Activated naive CD8-positive, alpha-beta T cell treated with anti-CD3 and anti-CD28 coated beads for 36 hours (primary cell): Measurements from ENCODE around the gene SCN11A. TPM values are rescaled to one million over a fixed set of nuclear protein-coding genes. Genes with fewer than 3 reads are reported as not detected.
"Not testable (repeated sequence)": the region's sequence is repeated elsewhere in the genome, so short reads cannot be mapped to it uniquely, and the experiment has no call there.

ENCODE experiments used
- DNase-seq: peaks from one replicate; pipeline ENCODE4 v3.0.0; 2021
- H3K27ac Mint-ChIP-seq: one replicate; pipeline ENCODE4 v1.8.0; 2022; ENCODE audit warnings: mild to moderate bottlenecking, moderate library complexity, mixed read lengths
- H3K27me3 Mint-ChIP-seq: one replicate; pipeline ENCODE4 v1.8.0; 2022; ENCODE audit warnings: mild to moderate bottlenecking, mixed read lengths
- H3K36me3 Mint-ChIP-seq: one replicate; pipeline ENCODE4 v1.8.0; 2021; ENCODE audit warnings: mild to moderate bottlenecking, mixed read lengths
- H3K4me1 Mint-ChIP-seq: one replicate; pipeline ENCODE4 v1.8.0; 2021; ENCODE audit warnings: mixed read lengths
- H3K4me3 Mint-ChIP-seq: one replicate; pipeline ENCODE4 v1.8.0; 2022; ENCODE audit warnings: mild to moderate bottlenecking, moderate library complexity, mixed read lengths
- H3K9me3 Mint-ChIP-seq: one replicate; pipeline ENCODE4 v1.8.0; 2022; ENCODE audit warnings: mixed read lengths
- total RNA-seq, 2 experiments: library from RNA; stranded (reverse); gene quantifications; one replicate each; pipeline ENCODE4 v1.2.3, GENCODE V29; 2021

Gene SCN11A
- total RNA-seq, 2 experiments from 2014 or later: 0.08 to 0.12 TPM

DNA sequence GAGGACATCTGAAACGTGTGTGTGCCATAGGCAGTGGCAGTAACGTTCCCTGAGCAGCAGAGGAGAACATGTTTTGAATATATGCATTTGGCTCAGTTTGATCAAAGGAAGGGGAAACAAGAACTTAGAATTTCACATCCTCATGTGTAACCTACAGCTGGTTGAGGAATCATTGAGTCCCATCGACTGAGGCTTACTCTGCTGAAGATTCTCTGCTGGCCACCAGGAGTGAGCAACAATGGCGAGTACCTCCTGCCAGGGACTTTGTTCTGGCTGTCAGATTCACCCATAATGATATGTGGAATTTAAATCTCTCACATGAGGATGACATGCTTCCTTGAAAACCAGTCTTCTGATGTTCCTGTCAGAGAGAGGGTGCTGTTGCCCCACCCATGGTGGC is 34.4 kb upstream of the SCN11A start:
- Mint-ChIP-seq H3K36me3 (peaks cover 16% of the 10 kb centered on the region), H3K9me3 (no peaks in the 10 kb centered on the region), H3K4me3 (no peak overlapping the region), H3K4me1 (peaks cover 24% of the 10 kb centered on the region), H3K27me3 (no peaks in the 10 kb centered on the region), H3K27ac (no peak overlapping the region)
- no peak for DNase-seq

DNA sequence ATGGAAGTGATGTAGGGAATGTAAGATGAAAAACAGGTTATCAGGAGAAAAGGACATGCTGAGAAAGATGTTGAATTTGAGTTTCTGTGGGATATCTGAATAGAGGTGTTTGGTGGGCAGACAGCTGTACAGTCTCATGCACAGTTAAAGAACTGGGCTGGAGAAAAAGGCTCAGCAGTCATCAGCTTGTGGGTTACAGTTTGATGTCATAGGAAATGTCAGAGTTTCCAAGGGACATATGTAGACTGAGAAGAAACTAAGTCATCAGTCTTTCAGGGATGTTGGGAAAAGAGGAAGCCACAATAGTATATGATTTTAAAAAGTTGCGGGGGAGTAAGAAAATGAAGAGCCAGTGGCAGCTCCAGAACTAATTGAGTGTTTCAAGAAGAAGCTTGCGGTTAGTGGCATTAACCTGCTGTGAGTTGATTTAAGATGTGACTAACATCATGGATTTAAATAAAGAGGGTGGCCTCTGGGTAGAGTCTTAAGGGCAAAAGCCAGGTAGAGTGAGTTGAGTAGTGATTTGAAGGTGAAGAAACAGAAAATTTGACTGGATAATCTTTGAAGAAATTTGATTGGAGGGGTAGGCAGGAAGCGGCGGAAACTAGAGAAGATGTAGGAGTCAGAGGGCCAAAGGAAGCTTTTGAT is 31.0 kb upstream of the SCN11A start:
- H3K27ac Mint-ChIP-seq: peak overlapping the region; percentile 39
- H3K9me3 Mint-ChIP-seq: no peaks in the 10 kb centered on the region
- H3K36me3 Mint-ChIP-seq: peaks cover 20% of the 10 kb centered on the region

DNA sequence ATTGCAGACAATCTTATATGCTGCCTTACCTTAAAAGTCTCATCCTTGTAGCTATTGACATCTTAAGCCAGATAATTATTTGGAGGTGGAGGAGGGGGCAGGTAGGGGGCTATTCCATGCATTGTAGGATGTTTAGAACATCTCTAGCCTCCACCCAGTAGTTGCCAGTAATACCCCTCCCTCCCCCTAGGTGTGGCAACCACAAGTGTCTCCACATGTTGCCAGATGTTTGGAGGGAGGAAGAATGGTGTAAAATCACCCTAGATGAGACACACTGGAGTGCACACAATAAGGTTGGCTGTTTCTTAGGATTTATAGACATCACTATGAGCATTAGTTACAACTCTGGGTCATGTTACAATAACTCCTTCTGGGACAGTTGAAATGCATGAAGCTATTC is 28.3 kb upstream of the SCN11A start:
- no peak for DNase-seq
- Mint-ChIP-seq H3K27me3 (no peaks in the 10 kb centered on the region), H3K27ac (no peak overlapping the region), H3K4me3 (no peak overlapping the region), H3K36me3 (peaks cover 27% of the 10 kb centered on the region), H3K4me1 (peaks cover 23% of the 10 kb centered on the region), H3K9me3 (no peaks in the 10 kb centered on the region)

More for the DNA sequence above, 31.0 kb upstream of the SCN11A start:
- Mint-ChIP-seq H3K27me3 (no peaks in the 10 kb centered on the region), H3K4me3 (no peak overlapping the region), H3K4me1 (peaks cover 16% of the 10 kb centered on the region)
- no peak for DNase-seq

DNA sequence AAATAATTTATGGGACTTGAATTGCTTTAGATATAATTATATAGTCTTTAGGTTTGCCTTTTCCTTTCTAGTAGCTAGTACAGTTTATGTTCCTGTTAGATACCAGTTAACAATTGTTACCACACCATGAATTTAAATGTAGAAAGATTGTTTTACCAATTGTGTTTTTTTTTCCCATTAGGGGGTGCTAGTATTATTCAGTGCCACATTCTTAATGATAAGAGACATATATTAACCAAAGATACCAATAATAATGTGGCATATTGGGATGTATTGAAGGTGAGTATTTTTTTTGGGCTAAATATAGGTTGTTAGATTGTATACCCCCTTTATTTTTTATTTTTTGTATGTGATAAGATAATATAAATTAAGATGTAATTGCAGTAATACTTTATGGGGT is 27.8 kb upstream of the SCN11A start:
- no peak overlapping the region for H3K4me3 Mint-ChIP-seq
- H3K36me3 Mint-ChIP-seq: peaks cover 29% of the 10 kb centered on the region
- no peak for DNase-seq
- H3K9me3 Mint-ChIP-seq: no peaks in the 10 kb centered on the region
- peaks cover 23% of the 10 kb centered on the region for H3K4me1 Mint-ChIP-seq
- no peaks in the 10 kb centered on the region for H3K27me3 Mint-ChIP-seq
- no peak overlapping the region for H3K27ac Mint-ChIP-seq

DNA sequence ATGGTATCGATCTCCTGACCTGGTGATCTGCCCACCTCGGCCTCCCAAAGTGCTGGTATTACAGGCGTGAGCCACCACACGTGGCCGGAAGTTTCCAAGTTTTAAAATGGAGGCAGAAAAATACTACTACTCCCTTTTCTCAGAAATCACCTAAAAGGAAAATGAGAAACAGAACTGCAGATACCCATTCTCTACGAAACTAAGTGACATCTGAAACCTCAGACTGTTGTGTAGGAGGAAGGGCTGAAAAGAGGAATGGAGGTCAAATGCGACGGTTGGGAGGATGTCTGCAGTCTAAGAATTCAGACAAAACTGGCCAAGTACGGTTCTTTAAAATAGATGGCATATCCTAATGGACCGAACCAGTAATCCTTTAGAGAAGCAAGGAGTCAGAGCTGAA is 24.2 kb upstream of the SCN11A start:
- H3K4me1 Mint-ChIP-seq: peaks cover 7% of the 10 kb centered on the region
- no peak for DNase-seq
- H3K9me3 Mint-ChIP-seq: no peaks in the 10 kb centered on the region
- peaks cover 20% of the 10 kb centered on the region for H3K36me3 Mint-ChIP-seq
- H3K27me3 Mint-ChIP-seq: no peaks in the 10 kb centered on the region
- peak overlapping the region; percentile 10 for H3K27ac Mint-ChIP-seq
- H3K4me3 Mint-ChIP-seq: no peak overlapping the region

DNA sequence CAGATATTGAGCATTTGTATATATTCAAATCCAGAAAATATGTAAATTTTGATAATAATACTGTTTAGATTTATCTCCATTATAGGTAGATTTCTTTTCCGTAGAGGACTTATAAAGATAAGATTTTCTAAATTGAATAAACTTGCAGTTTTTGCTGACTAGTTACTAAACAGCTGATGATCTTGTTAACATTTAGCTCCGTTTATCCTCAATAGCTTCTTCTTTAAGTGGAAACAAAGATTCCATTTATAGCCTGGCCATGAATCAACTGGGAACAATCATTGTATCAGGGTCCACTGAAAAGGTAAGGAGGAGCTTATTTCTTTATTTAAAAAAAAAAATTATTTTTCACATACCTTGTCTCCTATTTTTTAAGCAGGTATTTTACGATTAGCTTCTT is 16.8 kb upstream of the SCN11A start:
- no peaks in the 10 kb centered on the region for H3K9me3 Mint-ChIP-seq
- H3K27ac Mint-ChIP-seq: no peak overlapping the region
- H3K27me3 Mint-ChIP-seq: no peaks in the 10 kb centered on the region
- no peak overlapping the region for H3K4me3 Mint-ChIP-seq
- no peak for DNase-seq
- peaks cover 10% of the 10 kb centered on the region for H3K36me3 Mint-ChIP-seq
- H3K4me1 Mint-ChIP-seq: peaks cover 7% of the 10 kb centered on the region

DNA sequence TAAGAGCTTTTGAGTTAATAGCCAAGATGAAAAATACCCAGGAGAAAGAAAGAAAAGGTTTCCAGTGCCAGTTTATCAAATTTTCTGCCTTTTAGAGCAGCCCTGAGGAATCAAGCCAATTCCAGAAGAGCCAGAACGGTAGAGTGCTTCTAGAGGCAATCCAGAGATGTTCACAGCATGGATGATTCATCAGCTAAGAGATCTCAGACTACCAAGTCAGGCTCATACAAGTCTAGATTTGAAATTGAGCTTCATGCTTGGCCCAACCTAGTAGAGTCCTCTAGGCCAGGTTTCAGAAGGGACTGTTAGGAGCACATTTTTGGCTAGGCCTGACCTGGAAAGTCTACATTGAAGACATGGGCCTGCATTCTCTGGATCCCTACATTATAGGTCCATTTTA is 15.5 kb upstream of the SCN11A start:
- Mint-ChIP-seq H3K4me3 (no peak overlapping the region), H3K9me3 (no peaks in the 10 kb centered on the region), H3K27me3 (no peaks in the 10 kb centered on the region), H3K36me3 (peaks cover 11% of the 10 kb centered on the region), H3K4me1 (peaks cover 16% of the 10 kb centered on the region), H3K27ac (no peak overlapping the region)
- DNase-seq: no peak

DNA sequence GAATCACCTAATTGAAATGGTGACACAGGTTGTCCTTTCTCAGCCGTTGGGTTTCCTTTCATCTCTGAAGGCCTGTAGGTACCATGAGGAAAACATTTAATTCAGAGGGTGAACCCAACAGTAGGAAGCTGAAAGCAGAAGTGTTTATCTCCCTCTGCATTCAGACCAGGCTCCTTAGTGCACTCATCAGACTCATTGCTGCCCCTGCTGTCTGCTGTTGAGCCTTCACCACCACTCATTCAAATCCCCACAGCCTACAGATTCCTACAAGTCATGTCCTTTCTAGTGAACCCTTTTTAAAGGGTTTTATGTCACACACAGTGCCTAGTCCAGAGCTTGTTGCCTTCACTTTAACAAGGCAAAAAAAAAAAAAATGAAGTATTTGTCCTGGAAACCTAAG is 13.5 kb upstream of the SCN11A start:
- peaks cover 25% of the 10 kb centered on the region for H3K4me1 Mint-ChIP-seq
- H3K36me3 Mint-ChIP-seq: peaks cover 15% of the 10 kb centered on the region
- DNase-seq: peak; percentile 4
- no peaks in the 10 kb centered on the region for H3K9me3 Mint-ChIP-seq
- H3K27me3 Mint-ChIP-seq: no peaks in the 10 kb centered on the region
- no peak overlapping the region for H3K4me3 Mint-ChIP-seq
- H3K27ac Mint-ChIP-seq: peak overlapping the region; percentile 22

DNA sequence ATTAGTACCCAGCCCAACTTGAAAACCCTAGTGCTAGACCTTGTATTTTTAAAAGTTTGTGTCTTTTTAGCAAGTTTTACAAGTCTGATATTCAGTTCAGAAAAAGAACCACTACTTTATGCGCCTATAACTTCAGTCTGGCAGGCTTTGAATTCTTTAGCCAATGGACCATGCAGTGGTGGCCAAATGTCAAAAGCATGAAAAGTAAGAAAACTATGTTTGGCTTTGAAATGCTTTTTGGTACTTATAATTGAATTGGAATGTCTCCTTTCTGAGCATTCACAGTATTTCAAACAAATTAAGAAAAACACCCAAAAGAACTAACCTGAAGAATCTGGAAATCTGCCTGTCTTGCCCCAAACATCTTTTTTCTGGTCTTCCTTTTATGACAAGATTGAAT is 12.9 kb upstream of the SCN11A start:
- no peak overlapping the region for H3K27ac Mint-ChIP-seq

DNA sequence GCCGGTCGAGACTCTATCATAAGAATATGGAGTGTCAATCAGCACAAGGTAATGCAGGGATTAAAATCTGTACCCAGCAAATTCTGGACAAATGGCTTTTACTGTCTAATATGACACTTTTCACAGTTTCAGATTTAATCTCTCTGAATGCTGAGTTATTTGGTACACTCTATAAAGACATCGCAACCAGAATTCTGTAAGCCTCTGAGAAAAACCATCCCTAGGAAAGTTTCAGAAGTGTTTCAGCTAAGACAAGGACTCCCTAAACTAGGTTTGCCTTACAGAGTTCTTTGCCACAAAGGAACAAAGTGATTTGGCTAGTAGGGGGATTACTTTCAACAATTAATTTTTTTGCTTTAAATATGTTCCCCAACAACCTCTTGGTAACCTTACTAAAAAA is 11.4 kb upstream of the SCN11A start:
- Mint-ChIP-seq H3K4me1 (peaks cover 31% of the 10 kb centered on the region), H3K9me3 (no peaks in the 10 kb centered on the region), H3K27ac (no peak overlapping the region), H3K27me3 (no peaks in the 10 kb centered on the region), H3K36me3 (peaks cover 12% of the 10 kb centered on the region), H3K4me3 (no peak overlapping the region)
- no peak for DNase-seq

More for the DNA sequence above, 12.9 kb upstream of the SCN11A start:
- no peak for DNase-seq
- Mint-ChIP-seq H3K9me3 (no peaks in the 10 kb centered on the region), H3K36me3 (peaks cover 12% of the 10 kb centered on the region), H3K4me3 (no peak overlapping the region), H3K27me3 (no peaks in the 10 kb centered on the region), H3K4me1 (peaks cover 25% of the 10 kb centered on the region)

DNA sequence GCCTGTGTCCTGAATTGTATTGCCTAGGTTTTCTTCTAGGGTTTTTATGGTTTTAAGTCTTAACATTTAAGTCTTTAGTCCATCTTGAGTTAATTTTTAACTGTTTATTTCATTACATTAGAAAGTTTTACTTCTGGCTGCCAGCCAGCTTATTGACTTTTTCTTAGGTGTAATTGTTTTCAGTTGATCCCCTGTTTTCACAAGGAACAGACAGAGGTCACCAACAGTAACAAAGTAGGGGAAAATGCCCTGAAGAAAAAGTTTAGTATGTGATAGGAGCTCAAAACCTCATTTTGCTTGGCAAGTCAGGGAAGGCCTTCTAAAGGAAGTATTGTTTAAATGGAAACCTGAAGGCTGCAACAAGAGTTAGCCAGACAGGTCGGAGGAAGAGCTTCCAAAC is 10.4 kb upstream of the SCN11A start:
- peaks cover 9% of the 10 kb centered on the region for H3K36me3 Mint-ChIP-seq
- H3K4me1 Mint-ChIP-seq: peaks cover 33% of the 10 kb centered on the region
- no peak overlapping the region for H3K27ac Mint-ChIP-seq
- H3K9me3 Mint-ChIP-seq: no peaks in the 10 kb centered on the region
- no peaks in the 10 kb centered on the region for H3K27me3 Mint-ChIP-seq
- no peak overlapping the region for H3K4me3 Mint-ChIP-seq
- no peak for DNase-seq

DNA sequence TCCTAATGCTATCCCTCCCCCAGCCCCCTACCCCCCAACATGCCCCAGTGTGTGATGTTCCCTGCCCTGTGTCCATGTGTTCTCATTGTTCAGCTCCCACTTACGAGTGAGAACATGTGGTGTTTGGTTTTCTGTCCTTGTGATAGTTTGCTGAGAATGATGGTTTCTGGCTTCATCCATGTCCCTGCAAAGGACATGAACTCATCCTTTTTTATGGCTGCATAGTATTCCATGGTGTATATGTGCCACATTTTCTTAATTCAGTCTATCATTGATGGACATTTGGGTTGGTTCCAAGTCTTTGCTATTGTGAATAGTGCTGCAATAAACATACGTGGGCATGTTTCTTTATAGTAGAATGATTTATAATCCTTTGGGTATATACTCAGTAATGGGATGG is 9.5 kb upstream of the SCN11A start:
- not testable (repeated sequence) for H3K9me3 Mint-ChIP-seq, H3K27ac Mint-ChIP-seq, DNase-seq, H3K36me3 Mint-ChIP-seq, H3K4me3 Mint-ChIP-seq, H3K27me3 Mint-ChIP-seq
- peaks cover 35% of the 10 kb centered on the region for H3K4me1 Mint-ChIP-seq

DNA sequence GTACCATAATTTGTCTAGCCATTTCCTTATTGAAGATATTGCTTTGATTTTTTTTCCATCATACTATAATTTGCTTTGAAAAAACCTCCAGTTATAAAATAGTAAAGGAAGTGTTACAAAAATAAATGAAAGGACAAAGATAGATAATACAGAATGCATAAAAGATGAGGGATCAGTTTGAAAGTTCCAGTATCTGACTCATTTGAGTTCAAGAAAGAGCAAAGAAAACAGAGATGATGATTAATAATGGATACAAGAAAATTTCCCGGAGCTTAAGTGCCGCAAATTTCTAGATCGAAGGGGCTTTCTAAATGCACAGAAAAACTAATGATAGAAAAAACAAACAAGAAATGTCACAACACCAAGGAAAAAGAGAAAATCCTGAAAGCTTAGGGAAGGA is 4.4 kb upstream of the SCN11A start:
- Mint-ChIP-seq H3K27me3 (no peaks in the 10 kb centered on the region), H3K4me1 (peaks cover 33% of the 10 kb centered on the region)

DNA sequence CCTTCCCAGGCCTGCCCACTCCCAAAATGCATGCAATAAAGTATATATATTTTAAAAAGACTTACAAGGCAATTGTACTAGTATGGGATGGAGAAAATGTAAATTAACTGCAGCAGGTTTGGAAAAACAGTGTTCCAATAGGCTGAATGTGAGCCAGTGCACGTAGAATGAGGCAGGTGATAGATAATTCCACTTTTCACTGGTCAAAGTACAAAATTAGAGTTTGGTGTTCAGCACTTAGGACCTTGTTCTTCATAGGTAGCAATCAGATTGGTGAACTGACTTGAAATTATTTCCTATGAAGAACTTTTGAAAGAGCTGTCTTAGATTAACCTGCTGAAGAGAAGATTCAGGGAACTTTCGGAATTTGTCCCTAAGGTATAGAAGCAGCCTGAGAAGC is 2.0 kb upstream of the SCN11A start:
- peaks cover 39% of the 10 kb centered on the region for H3K4me1 Mint-ChIP-seq

More for the DNA sequence above, 4.4 kb upstream of the SCN11A start:
- Mint-ChIP-seq H3K36me3 (peaks cover under 1% of the 10 kb centered on the region), H3K9me3 (no peaks in the 10 kb centered on the region), H3K4me3 (no peak overlapping the region), H3K27ac (no peak overlapping the region)
- no peak for DNase-seq

DNA sequence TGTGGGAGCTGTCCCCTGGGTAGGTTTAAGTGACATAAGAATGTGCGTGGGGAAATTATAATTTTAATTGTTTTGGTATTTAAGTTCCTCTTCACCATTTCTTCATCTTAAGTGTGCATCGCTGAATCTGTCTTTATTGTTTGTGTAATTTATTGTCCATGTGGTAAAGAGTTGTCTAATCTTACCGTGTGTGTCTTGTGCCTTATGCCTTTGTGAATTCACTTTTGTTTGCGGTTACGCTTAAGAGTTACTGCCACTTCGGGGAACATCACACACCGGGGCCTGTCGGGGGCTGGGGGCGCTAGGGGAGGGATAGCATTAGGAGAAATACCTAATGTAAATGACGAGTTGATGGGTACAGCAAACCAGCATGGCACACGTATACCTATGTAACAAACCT is 839 bp upstream of the SCN11A start:
- H3K4me3 Mint-ChIP-seq: peak overlapping the region; percentile 97
- no peaks in the 10 kb centered on the region for H3K36me3 Mint-ChIP-seq
- peak; percentile 6 for DNase-seq
- peak overlapping the region; percentile 97 for H3K27ac Mint-ChIP-seq
- H3K27me3 Mint-ChIP-seq: no peaks in the 10 kb centered on the region
- H3K4me1 Mint-ChIP-seq: peaks cover 35% of the 10 kb centered on the region
- H3K9me3 Mint-ChIP-seq: no peaks in the 10 kb centered on the region

More for the DNA sequence above, 2.0 kb upstream of the SCN11A start:
- Mint-ChIP-seq H3K36me3 (no peaks in the 10 kb centered on the region), H3K27ac (no peak overlapping the region), H3K9me3 (no peaks in the 10 kb centered on the region), H3K4me3 (peak overlapping the region; percentile 38), H3K27me3 (no peaks in the 10 kb centered on the region)
- no peak for DNase-seq

DNA sequence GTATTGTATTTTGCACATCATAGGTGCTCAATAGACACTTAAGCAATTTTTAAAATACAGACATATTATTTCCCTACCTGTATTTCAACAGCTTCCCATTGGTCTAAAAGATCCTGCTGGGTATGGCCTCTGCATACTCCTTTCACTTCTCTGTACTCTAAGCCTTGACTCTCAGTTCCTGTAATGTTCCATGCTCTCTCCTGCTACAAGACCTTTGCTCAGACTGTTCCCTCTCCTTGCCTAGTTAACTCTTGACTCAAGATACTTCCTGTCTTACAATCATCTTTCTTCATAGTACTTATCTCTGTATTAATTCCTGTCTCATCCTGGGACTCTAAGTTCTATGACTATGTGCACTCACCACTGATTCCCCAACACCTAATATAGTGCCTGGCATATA is 1.7 kb downstream of the SCN11A start:
- Mint-ChIP-seq H3K4me3 (no peak overlapping the region), H3K27ac (no peak overlapping the region)

More for the DNA sequence above, 1.7 kb downstream of the SCN11A start:
- H3K4me1 Mint-ChIP-seq: peaks cover 26% of the 10 kb centered on the region
- H3K36me3 Mint-ChIP-seq: no peaks in the 10 kb centered on the region
- no peaks in the 10 kb centered on the region for H3K9me3 Mint-ChIP-seq
- no peaks in the 10 kb centered on the region for H3K27me3 Mint-ChIP-seq
- DNase-seq: no peak
